Measurements from ENCODE around the gene TSPAN14. TPM values are rescaled to one million over a fixed set of nuclear protein-coding genes. Genes with fewer than 3 reads are reported as not detected.

TSPAN14 gene
- total and polyA plus RNA-seq, 10 of the 15 experiments (the other 5 are each of a cell fraction or from before 2014, with no cell fraction given): 2.5 to 31.7 (median 17.9) TPM

GRCh38 chr10:80537086-80537735, 83.1 kb downstream of the TSPAN14 start:
- SMC1A ChIA-PET (ENCODE audit: uncharacterized antibody, unreplicated experiment): interaction anchor here (0.9 to 2.7 kb wide), 11 partner anchors 11 to 93 kb away, joined by 3 to 35 read pairs (median 3); no protein-coding TSS in a partner anchor
- Histone ChIP-seq H3K9me3 (replicated peaks; ENCODE audit: control insufficient read depth, insufficient read depth, low read length) (no peaks in the 10 kb centered on the region; the same call in 2 of the 3 replicates), H3K36me3 (ENCODE audit: control insufficient read depth in 2 of 2, insufficient read depth in 2 of 2, low read length in 1 of 2) (no peaks in the 10 kb centered on the region), H3K79me2 (ENCODE audit: control insufficient read depth, insufficient read depth, low read length) (no peaks in the 10 kb centered on the region; the same call in 1 of the 2 replicates), H3K27me3 (replicated peaks in 1 of 2; ENCODE audit: control insufficient read depth in 2 of 2, insufficient read depth in 2 of 2, low read length in 1 of 2) (no peaks in the 10 kb centered on the region), H2AFZ (ENCODE audit: control insufficient read depth, low read depth, low read length) (no peak overlapping the region), H3K4me1 (ENCODE audit: control insufficient read depth, insufficient read depth, low read length) (peaks cover 28% of the 10 kb centered on the region), H3K27ac (ENCODE audit: control insufficient read depth, insufficient read depth) (no peak overlapping the region), H3K9ac (ENCODE audit: control insufficient read depth, insufficient read depth, low read length) (no peak overlapping the region), H3K4me2 (ENCODE audit: control insufficient read depth, insufficient read depth) (peak overlapping the region; percentile 80; the same call in 1 of the 2 replicates), H4K20me1 (ENCODE audit: control insufficient read depth, insufficient read depth) (no peaks in the 10 kb centered on the region), H3K4me3 (peak overlapping the region; percentile 83)
- RAD21 ChIA-PET (ENCODE audit: unreplicated experiment): interaction anchor here (0.8 to 2.7 kb wide), 6 partner anchors 16 to 176 kb away, joined by 3 to 38 read pairs (median 3); no protein-coding TSS in a partner anchor
- POLR2A ChIA-PET: interaction anchor here (0.7 to 1.0 kb wide), 4 partner anchors 37 to 84 kb away, joined by 3 to 4 read pairs (median 3); no protein-coding TSS in a partner anchor
- no peak for FAIRE-seq
- WGBS (ENCODE audit: insufficient coverage, insufficient replicate concordance, low lambda C conversion rate, missing lambda C conversion rate): 95% methylated on average over 8 of the region's 8 CpGs
- ATAC-seq: no peak
- intact Hi-C loops (cut with micrococcal nuclease; ENCODE audit: unreplicated experiment): loop anchor here (2.0 kb wide), 1 partner anchor 126 kb away; no protein-coding TSS in a partner anchor
- CTCF ChIA-PET: interaction anchor here (0.7 to 2.8 kb wide), 9 partner anchors 10 to 126 kb away, joined by 3 to 32 read pairs (median 4); no protein-coding TSS in a partner anchor
- no peak for TF ChIP-seq TAF1 (IDR thresholded peaks at IDR 0.05; ENCODE audit: borderline replicate concordance, low read depth, low read length)
- TF ChIP-seq TCF7 (IDR thresholded peaks at IDR 0.05; ENCODE audit: borderline replicate concordance): no peak
- TF ChIP-seq E2F4 (IDR thresholded peaks at IDR 0.05; ENCODE audit: low read depth, low read length): no peak
- no peak for TF ChIP-seq STAT3 (IDR thresholded peaks at IDR 0.05; ENCODE audit: low read depth, low read length)
- TF ChIP-seq SUPT20H (IDR thresholded peaks at IDR 0.05; ENCODE audit: borderline replicate concordance, control insufficient read depth, low read depth, low read length): no peak
- TF ChIP-seq NFIC (IDR thresholded peaks at IDR 0.05; ENCODE audit: low read depth, low read length): no peak
- TF ChIP-seq, protein P1, sequence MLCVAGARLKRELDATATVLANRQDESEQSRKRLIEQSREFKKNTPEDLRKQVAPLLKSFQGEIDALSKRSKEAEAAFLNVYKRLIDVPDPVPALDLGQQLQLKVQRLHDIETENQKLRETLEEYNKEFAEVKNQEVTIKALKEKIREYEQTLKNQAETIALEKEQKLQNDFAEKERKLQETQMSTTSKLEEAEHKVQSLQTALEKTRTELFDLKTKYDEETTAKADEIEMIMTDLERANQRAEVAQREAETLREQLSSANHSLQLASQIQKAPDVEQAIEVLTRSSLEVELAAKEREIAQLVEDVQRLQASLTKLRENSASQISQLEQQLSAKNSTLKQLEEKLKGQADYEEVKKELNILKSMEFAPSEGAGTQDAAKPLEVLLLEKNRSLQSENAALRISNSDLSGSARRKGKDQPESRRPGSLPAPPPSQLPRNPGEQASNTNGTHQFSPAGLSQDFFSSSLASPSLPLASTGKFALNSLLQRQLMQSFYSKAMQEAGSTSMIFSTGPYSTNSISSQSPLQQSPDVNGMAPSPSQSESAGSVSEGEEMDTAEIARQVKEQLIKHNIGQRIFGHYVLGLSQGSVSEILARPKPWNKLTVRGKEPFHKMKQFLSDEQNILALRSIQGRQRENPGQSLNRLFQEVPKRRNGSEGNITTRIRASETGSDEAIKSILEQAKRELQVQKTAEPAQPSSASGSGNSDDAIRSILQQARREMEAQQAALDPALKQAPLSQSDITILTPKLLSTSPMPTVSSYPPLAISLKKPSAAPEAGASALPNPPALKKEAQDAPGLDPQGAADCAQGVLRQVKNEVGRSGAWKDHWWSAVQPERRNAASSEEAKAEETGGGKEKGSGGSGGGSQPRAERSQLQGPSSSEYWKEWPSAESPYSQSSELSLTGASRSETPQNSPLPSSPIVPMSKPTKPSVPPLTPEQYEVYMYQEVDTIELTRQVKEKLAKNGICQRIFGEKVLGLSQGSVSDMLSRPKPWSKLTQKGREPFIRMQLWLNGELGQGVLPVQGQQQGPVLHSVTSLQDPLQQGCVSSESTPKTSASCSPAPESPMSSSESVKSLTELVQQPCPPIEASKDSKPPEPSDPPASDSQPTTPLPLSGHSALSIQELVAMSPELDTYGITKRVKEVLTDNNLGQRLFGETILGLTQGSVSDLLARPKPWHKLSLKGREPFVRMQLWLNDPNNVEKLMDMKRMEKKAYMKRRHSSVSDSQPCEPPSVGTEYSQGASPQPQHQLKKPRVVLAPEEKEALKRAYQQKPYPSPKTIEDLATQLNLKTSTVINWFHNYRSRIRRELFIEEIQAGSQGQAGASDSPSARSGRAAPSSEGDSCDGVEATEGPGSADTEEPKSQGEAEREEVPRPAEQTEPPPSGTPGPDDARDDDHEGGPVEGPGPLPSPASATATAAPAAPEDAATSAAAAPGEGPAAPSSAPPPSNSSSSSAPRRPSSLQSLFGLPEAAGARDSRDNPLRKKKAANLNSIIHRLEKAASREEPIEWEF (IDR thresholded peaks at IDR 0.05; ENCODE audit: insufficient replicate concordance, low read depth, low read length): no peak
- no peak for TF ChIP-seq E2F8 (IDR thresholded peaks at IDR 0.05; ENCODE audit: low read depth, partially characterized antibody)
- TF ChIP-seq JUNB (IDR thresholded peaks at IDR 0.05): no peak
- no TSS peak for BruUV-seq (replicated peaks)
- no peak for DNase-seq (ENCODE audit: low read depth, low spot score)
- in situ Hi-C loops (cut with MboI): no loop called here
